Astrocyte of the spinal cord (primary cell): ENCODE data around the gene CD40.

ENCODE experiments used
- DNase-seq: peaks from one replicate; pipeline ENCODE4 v3.0.0; 2011; ENCODE audit warnings: low read depth, low spot score
- H3K4me3 ChIP-seq: 2 replicates; pipeline ENCODE4 v1.5.1; 2011; ENCODE audit warnings: low read depth, mild to moderate bottlenecking, low read length, moderate library complexity
- CTCF ChIP-seq: IDR thresholded peaks from 2 replicates; pipeline ENCODE4 v1.5.1; 2012; ENCODE audit warnings: low read depth, mild to moderate bottlenecking, low read length, inconsistent platforms
- in situ Hi-C: cut with HindIII; loops from 2 replicates; pipeline ENCODE4 v1.10.0; 2017; ENCODE audit warnings: low sequenced_read_pairs

Gene CD40

GRCh38 chr20:46117704-46118467 lies at the start of gene CD40:
CD40 (plus strand) TSS chr20:46118314; CDS start chr20:46118344, 30 bp downstream.
- TF ChIP-seq CTCF = no peak
- DNase-seq = peak; percentile 59
- in situ Hi-C loops = no loop called here
- H3K4me3 ChIP-seq = peak within 1 kb of the TSS; percentile 42

GRCh38 chr20:46070215-46070900 lies 47.8 kb upstream of the CD40 start:
- no peak overlapping the region for H3K4me3 ChIP-seq
- DNase-seq = peak; percentile 76
- no peak for TF ChIP-seq CTCF
- in situ Hi-C loops = no loop called here

GRCh38 chr20:46071573-46071972 lies 46.5 kb upstream of the CD40 start:
- in situ Hi-C loops = no loop called here
- no peak for TF ChIP-seq CTCF
- DNase-seq = no peak
- H3K4me3 ChIP-seq = no peak overlapping the region

- in situ Hi-C loops = no loop called here
- TF ChIP-seq CTCF = no peak
- no peak overlapping the region for H3K4me3 ChIP-seq
- DNase-seq = no peak
Measured at GRCh38 chr20:46073024-46073423, 45.1 kb upstream of the CD40 start.

GRCh38 chr20:46073443-46073842 lies 44.7 kb upstream of the CD40 start:
- DNase-seq = no peak
- no peak for TF ChIP-seq CTCF
- H3K4me3 ChIP-seq = no peak overlapping the region
- in situ Hi-C loops = no loop called here

GRCh38 chr20:46074006-46074405 lies 44.1 kb upstream of the CD40 start:
- no peak overlapping the region for H3K4me3 ChIP-seq
- in situ Hi-C loops = no loop called here
- no peak for DNase-seq
- TF ChIP-seq CTCF = no peak
